Ishikawa (cell line): ENCODE data around the gene CACNB2.

Experiments
- REST ChIP-seq: IDR thresholded peaks from 2 replicates; pipeline ENCODE4 v1.6.1; 2012; ENCODE audit warnings: low read depth, mild to moderate bottlenecking
- TAF1 ChIP-seq: IDR thresholded peaks from 2 replicates; pipeline ENCODE4 v1.6.1; 2012; ENCODE audit warnings: low read depth, mild to moderate bottlenecking

GRCh38 chr10:18351421-18351820 lies 211.2 kb downstream of the CACNB2 start:
- TF ChIP-seq REST = no peak
- no peak for TF ChIP-seq TAF1
